GM15510 (cell line): Measurements from ENCODE around the gene GPR87.

ENCODE experiments used
- POLR2A ChIP-seq: IDR thresholded peaks from 3 replicates; pipeline ENCODE4 v1.6.1; 2011; ENCODE audit warnings: borderline replicate concordance; ENCODE audit not compliant: insufficient read length; ENCODE audit errors: extremely low read depth

Gene GPR87

DNA sequence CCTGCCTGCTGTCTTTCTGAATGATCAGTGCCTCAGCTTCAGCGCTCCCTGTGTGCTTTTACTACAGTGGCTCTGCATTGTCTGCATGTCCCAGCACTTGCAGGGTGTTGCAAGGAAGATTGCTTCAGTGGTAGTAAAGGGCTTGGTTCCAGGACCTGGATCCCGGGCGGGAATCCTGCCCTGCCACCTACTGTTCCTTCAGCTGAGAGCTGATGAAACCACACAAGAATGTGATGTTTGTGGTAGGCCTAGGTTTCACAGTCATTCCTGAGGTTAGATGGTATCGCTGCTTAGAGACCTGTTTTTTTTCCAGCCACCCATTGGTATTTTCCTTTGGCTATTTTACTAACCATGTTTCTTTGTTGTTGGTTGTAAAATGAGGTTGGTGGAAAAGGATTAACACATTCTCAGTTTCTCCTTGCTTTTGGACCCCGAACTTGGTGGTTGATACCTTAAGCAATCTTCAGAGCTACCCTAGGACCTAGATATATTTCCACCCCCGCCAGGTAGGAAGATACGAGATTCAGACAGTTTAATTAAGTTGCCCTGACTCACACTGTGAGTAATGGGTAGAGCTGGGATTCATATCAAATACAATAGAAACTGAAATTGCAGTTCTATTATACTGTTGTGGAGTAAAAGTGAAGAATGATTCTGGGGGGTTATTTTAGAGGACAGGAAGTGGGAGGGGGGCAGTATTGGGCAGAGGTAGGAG lies 11.4 kb downstream of the GPR87 start:
- no peak for TF ChIP-seq POLR2A

DNA sequence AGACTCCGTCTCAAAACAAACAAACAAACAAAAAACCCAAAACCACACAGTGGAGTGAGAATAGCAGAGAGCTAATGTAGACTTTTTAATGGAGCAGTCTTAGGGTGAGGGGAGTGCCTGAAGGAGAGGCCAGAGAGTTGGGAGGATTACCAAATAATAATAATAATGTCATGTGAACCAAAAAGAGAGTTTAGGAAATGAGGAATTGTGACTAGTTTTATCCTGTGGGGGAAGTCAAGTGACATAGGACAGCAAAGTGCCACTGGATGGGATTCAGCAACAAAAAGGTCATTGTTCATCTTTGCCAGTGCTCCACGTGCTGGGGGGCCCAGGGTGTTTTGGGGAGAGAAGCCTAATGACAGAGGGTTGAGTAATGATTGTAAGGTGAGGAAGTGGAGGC lies 12.9 kb downstream of the GPR87 start:
- TF ChIP-seq POLR2A, result no peak

DNA sequence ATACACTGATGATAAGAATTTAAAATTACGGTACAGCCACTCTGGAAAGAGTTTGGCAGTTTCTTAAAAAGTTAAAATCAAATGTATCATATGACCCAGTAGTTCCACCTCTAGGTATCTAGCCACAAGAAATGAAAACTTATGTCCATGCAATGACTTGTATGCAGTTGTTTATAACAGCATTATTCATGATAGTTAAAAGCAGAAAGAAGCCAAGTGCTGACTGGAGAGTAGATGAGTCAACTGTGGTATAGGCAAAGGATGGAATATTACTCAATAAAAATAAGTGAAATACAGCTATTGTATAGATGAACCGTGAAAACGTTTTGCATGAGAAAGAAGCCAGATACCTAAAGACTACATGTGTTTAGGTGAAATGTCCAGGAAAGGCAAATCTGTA lies 14.8 kb downstream of the GPR87 start:
- no peak for TF ChIP-seq POLR2A

DNA sequence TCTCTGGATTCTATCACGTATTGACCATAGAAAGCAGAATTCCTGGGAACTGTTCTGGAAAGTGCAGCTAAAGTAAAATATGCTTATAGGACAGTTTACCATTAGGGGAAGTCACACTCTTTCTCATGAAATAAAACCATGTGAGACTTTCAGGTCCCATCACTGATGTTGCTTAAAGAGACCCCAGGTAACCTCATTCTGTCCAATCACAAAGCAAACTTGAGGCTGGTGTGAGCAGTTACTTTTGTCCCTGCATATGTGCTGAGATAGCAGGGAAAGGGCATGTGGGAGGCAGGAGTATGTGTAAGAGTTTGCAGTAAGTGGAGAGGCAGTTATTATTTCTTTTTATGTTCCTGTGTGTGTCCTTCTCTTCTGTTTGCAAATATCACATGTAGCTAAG lies 16.1 kb downstream of the GPR87 start:
- no peak for TF ChIP-seq POLR2A

DNA sequence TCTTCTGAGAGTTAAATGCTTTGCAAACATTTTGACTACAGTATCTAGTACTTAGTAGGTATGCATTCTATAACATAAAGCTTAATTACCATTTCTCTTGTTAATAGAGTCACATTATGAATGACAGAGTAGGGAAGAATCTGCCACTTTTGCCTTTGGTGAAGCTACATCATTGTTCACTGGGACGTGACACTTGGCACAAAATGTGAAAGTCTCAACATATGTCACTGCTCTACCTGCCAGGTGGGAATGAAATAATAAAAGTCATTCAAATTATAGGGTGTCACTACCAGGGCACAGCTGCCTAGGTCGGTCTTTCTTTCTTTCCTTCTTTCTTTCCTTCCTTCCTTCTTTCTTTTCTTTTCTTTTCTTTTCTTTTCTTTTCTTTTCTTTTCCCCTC lies 17.6 kb downstream of the GPR87 start:
- TF ChIP-seq POLR2A, result no peak

DNA sequence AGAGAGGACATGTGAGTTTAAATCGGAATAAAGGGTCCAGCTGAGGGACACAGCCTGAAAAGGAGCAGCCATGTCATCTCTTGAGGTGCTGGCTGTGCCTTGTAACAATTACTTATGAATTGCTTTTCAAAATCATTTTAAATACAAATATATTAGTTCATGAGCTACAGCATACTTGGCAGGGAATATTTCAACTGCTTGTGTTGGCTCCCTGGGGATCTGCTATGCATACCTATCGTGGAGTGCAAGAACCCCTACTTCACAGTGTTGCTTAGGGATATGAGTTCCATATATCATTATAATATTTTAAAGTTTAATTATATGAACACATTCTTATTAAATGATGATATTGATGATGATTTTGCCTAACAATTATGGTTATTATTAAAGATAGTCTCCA lies 19.2 kb downstream of the GPR87 start:
- TF ChIP-seq POLR2A, result no peak

DNA sequence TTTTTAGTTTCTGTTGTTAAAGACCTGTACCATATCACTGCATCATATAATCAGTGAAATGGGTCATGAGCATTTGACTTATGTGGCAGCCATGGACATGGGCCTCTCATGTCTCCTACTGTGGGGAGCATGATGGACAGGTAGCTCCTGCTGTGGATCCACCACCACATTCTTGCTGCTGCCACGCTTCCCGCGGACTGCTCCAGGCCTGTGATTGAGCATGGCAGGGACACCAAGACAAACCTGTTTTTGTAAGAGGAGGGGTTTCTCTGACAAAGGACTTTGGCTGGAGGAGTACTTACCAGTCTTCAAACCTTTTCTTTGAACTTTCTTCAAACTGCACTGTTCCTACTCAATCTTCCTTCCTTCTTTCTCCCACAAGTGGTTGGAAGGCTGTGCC lies 20.4 kb downstream of the GPR87 start:
- no peak for TF ChIP-seq POLR2A

DNA sequence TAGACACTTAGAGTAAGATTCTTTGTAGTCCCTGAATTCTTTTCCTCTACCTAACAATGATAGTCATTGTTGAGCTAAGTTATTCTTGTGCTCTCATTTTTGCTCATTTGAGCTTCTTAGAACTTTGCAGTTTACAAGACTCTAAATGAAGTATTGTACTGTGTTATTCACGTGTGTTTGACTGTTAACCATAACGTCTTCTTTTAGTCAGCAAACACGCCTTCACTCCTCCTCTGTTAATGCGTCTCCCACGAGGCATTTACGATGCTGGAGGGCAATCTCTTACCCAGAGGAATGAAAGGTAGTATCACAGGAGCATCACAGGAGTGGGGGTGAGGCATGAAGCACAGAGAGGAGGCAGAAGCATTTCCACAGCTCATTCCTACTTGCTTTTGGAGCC lies 23.5 kb downstream of the GPR87 start:
- TF ChIP-seq POLR2A, result no peak

DNA sequence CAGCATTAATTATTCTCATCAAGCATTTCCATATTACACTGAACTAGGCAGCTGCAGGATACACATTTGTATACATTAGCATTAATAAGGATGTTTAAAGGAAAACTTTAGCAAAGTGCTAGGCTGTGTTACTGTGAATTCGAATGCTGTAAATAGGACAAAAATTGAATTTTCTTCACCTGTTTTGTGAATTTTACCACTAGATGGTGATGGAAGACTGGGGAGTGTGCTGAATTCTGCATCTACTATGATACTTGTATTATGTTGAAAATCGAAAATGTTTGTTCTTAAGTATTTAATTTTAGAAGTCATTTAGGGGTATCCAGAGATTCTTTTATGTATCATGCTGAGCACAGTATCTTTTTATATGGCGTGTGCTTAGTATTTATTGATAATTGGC lies 25.9 kb downstream of the GPR87 start:
- TF ChIP-seq POLR2A, result no peak

DNA sequence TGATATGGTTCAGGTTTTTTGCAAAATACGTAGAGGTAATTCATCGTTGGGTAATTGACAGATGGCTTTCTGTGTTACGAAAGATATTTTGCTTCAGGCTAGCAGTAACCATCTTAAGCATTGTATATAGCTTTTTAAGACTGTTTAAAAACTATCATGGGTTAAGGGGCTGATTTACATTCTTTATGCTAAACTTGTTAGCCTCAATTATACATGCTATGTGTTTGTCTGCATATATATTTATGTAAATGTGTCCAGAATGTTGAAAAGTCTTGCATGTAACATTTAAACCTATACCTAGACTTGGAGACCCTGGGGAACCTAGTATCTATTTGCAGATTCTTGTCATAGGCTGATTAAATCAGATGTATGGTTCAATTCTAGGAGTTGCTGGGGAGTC lies 27.2 kb downstream of the GPR87 start:
- TF ChIP-seq POLR2A, result no peak

DNA sequence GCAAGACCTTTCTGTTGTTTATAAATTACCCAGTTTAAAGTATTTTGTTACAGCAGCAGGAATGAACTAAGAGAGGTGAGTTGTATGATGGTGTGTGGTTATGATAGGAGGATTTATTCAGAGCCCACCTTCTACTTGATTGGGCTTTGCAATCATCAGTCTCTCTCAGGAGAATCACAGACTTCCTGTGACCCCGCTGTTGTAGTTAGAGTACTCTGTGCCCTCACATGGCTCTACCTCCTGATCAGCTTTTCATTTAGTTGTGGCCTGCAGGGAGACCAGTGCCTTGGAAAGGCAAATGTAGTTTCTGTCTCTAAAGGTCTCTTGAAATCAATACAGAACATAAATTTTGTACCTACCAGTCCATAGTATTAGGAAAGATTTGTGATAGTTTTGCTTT lies 30.7 kb downstream of the GPR87 start:
- no peak for TF ChIP-seq POLR2A

DNA sequence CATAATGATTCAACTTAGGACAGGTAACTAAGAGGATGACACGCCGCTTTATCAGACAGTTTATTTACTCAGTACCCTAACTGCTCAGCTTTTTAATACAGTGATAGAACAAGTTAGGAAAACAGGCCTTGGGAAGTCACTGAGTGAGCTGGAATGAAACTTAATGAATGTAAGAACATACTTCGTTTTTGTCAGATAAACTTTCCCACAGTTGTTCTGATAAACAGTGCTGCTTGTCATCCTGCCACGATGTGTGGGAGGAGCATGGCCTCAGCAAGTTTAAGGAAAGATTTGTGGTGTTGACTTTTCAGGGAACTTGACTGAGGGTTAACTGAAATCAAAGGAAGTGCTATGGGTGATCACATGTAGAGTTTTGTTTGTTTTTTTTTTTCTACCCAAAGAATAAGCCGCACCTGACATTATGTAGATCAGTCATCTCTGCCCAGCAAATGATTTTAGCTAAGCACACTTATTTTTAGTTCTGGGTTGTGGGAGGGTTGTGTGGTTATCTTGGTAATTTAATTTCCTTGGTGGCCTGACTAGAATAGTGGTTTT lies 32.6 kb downstream of the GPR87 start:
- no peak for TF ChIP-seq POLR2A

DNA sequence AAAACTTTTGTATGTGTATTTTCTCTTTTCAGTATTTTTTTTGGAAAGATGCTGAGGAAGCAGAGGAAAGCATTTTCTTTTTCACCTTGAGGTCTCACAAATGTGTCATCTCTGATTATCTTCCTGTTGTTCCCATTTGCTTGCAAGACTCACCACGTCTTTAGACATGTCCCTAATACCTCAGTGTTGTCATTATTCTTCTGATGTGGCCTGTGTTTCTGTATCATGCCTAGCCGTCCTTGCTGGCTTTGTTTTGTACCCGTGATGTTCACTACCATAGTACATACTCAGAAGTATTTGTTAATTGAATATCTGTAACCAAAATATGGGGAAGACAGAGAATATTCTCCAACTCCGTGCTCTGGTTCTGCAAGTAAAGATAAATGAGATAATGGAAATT lies 33.2 kb downstream of the GPR87 start:
- TF ChIP-seq POLR2A, result no peak

DNA sequence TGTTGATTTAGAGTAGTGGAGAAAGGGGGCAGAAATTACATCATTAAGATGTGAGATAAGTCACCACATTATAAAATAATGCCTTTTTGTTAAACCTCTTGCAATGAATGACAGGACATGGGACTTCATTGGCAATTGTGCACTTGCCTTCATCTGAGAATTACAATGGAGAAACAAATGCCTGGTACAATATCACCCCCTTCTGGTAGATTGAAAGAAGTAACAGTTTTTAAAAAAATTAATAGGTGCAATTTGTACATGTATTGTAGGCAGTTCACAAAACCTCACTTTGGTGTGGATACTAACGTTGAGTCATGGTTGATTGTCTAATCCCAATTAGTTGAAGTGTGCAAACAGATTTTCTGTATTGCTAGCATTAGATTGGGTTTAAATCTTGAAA lies 33.7 kb downstream of the GPR87 start:
- no peak for TF ChIP-seq POLR2A

DNA sequence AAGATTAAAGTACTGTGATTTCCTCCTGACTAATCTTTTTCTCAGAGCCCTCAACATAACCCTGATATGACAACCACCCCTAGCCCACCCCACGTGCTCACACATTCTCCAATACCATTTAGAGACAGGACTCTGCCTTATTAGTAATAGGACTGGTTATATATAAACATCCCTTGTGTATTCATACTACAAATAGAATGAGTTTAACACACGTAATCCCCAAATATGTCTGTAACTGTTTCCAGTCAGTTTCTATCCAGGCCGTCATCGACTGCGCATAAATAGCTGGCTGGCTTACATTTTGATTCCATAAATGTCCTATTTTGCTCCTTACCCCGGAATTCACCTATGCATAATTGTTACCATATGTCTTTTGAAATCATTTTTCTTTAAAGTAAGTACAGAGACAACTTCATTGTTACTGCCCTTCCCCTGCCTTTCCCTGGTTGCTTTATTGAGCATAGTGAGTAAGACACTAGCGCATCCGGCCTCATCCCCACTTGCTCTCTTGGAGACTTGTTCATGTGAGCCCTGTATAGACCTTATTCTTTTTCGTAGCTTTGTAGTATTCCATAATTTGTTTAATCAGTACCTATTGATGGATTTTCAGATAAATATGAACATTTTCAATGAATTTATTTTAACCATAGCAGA lies 34.8 kb downstream of the GPR87 start:
- no peak for TF ChIP-seq POLR2A

DNA sequence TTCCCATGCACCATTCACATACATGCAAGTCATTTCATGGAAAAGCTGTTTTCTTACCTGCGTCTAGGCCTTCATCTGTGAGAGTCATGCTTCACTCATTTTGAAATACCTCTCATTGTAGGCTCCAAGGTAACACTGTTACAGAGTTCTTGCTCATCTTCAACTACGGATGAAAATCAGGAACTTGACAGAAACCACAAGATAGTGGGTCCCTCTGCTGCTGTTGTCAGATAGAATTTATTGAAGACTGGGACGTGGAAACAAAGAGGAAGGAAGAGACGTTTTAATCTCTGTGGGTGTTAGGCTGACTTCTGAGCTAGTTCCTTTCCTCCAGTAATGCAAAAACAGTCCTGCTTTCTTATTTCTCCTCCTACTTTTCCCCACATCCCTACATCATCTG lies 38.4 kb downstream of the GPR87 start, which contains the start of gene P2RY14:
P2RY14 (minus strand) TSS at position 313 of the 400 bp plus-strand sequence. CDS start 64,226 bp downstream, outside the sequence.
- TF ChIP-seq POLR2A, result no peak
